Measurements from ENCODE around the gene PRKAA2.

PRKAA2 gene

DNA sequence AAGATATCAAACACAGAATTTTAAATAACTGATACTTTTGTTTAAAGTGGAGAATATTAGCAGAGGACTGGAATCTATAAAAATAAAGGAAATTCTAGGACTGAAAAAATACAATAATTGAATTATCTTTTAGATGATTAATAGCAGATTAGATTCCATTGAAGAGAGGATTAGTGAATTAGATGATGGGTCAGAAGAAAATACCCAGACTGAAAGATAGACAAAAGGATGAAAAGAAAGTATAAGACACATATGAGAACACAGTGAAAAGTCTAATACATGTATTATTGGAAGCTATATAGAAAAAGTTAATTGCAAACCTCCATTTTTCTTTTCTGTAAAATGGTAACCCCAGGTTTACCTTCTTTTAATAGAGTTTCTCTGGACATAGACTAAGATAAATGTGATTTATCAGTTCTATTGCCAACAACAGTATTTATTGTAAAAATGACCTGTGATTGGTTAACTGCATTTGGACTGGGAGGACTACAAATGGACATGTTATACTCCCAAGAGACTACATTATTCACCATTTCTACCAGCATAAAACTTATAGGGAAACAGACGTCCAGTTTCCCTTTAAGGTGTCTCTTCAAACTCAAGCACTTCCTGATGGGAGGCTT is 11.0 kb downstream of the PRKAA2 start:
- TF ChIP-seq SIN3A (IDR thresholded peaks at IDR 0.05; ENCODE audit: borderline replicate concordance, insufficient read depth, low read length) (no peak), TAF1 (IDR thresholded peaks at IDR 0.05; ENCODE audit: borderline replicate concordance, insufficient read depth, low read length) (no peak), FOXP2 (optimal IDR thresholded peaks at IDR 0.05; ENCODE audit: borderline replicate concordance, extremely low read depth, extremely low read length, insufficient read depth) (no peak), POLR2AphosphoS5 (IDR thresholded peaks at IDR 0.05; ENCODE audit: low read depth, low read length) (no peak)
- TF ChIP-seq, protein P1, sequence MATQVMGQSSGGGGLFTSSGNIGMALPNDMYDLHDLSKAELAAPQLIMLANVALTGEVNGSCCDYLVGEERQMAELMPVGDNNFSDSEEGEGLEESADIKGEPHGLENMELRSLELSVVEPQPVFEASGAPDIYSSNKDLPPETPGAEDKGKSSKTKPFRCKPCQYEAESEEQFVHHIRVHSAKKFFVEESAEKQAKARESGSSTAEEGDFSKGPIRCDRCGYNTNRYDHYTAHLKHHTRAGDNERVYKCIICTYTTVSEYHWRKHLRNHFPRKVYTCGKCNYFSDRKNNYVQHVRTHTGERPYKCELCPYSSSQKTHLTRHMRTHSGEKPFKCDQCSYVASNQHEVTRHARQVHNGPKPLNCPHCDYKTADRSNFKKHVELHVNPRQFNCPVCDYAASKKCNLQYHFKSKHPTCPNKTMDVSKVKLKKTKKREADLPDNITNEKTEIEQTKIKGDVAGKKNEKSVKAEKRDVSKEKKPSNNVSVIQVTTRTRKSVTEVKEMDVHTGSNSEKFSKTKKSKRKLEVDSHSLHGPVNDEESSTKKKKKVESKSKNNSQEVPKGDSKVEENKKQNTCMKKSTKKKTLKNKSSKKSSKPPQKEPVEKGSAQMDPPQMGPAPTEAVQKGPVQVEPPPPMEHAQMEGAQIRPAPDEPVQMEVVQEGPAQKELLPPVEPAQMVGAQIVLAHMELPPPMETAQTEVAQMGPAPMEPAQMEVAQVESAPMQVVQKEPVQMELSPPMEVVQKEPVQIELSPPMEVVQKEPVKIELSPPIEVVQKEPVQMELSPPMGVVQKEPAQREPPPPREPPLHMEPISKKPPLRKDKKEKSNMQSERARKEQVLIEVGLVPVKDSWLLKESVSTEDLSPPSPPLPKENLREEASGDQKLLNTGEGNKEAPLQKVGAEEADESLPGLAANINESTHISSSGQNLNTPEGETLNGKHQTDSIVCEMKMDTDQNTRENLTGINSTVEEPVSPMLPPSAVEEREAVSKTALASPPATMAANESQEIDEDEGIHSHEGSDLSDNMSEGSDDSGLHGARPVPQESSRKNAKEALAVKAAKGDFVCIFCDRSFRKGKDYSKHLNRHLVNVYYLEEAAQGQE (IDR thresholded peaks at IDR 0.05; ENCODE audit: insufficient read depth in 1 of 2, low read depth in 2 of 2, low read length in 2 of 2) = no peak

DNA sequence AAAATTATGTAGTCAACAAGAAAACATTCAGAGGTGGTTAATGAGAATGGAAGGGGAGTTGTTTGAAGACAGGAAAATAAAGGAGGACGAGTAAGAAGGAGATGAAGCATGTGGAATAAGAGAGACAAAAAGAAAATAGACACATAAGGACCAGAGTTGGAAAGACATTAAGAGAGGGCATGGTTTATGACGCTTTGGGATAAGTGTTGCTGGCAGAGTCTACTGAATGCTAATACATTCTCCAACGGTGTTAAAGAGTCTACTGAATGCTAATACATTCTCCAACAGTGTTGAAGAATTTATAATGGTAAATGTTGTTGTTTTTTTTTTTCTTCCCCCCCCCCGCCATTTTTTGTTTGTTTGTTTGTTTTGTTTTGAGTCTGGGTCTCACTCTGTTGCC is 13.1 kb downstream of the PRKAA2 start:
- TF ChIP-seq FOXP2 (optimal IDR thresholded peaks at IDR 0.05; ENCODE audit: borderline replicate concordance, extremely low read depth, extremely low read length, insufficient read depth) (no peak), SIN3A (IDR thresholded peaks at IDR 0.05; ENCODE audit: borderline replicate concordance, insufficient read depth, low read length) (no peak), TAF1 (IDR thresholded peaks at IDR 0.05; ENCODE audit: borderline replicate concordance, insufficient read depth, low read length) (no peak), POLR2AphosphoS5 (IDR thresholded peaks at IDR 0.05; ENCODE audit: low read depth, low read length) (no peak)
- TF ChIP-seq, protein P1 (IDR thresholded peaks at IDR 0.05; ENCODE audit: insufficient read depth in 1 of 2, low read depth in 2 of 2, low read length in 2 of 2) = no peak

DNA sequence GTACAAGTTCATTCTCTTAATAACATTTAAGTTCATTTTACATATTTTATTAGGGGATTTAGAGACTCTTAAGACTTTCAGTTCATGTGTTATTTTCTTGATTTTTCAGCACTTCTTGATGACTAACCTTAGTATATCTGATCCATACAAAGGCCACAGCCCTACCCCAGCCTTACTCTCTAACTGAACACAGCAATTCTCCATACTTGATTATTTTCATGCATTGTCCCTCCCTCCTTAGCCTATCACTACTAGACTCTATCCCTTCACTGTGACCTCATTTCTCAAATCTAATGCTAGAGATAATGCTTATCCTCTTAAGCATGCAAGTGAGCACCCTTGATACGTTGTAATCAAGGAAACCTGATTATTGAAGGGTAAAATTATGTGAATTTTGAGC is 15.2 kb downstream of the PRKAA2 start:
- TF ChIP-seq, protein P1 (IDR thresholded peaks at IDR 0.05; ENCODE audit: insufficient read depth in 1 of 2, low read depth in 2 of 2, low read length in 2 of 2) = no peak
- TF ChIP-seq POLR2AphosphoS5 (IDR thresholded peaks at IDR 0.05; ENCODE audit: low read depth, low read length) (no peak), FOXP2 (optimal IDR thresholded peaks at IDR 0.05; ENCODE audit: borderline replicate concordance, extremely low read depth, extremely low read length, insufficient read depth) (no peak), SIN3A (IDR thresholded peaks at IDR 0.05; ENCODE audit: borderline replicate concordance, insufficient read depth, low read length) (no peak), TAF1 (IDR thresholded peaks at IDR 0.05; ENCODE audit: borderline replicate concordance, insufficient read depth, low read length) (no peak)

DNA sequence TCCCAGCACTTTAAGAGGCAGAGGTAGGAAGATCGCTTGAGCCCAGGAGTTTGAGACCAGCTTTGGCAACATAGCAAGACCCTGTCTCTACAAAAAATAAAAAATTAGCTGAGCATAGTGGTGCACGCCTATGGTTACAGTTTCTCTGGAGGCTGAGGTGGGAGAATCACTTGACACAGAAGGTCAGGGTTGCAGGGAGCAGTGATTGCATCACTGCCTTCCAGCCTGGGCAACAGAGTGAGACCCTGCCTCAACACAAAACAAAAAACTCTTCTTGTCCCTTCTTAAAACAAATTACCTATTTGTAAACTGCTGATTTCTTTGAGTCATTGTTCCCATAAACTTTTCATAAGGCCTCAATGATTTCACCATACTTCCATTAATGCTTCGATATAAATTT is 18.7 kb downstream of the PRKAA2 start:
- TF ChIP-seq TAF1 (IDR thresholded peaks at IDR 0.05; ENCODE audit: borderline replicate concordance, insufficient read depth, low read length) = no peak
- TF ChIP-seq FOXP2 (optimal IDR thresholded peaks at IDR 0.05; ENCODE audit: borderline replicate concordance, extremely low read depth, extremely low read length, insufficient read depth) = no peak
- TF ChIP-seq SIN3A (IDR thresholded peaks at IDR 0.05; ENCODE audit: borderline replicate concordance, insufficient read depth, low read length) = no peak
- TF ChIP-seq POLR2AphosphoS5 (IDR thresholded peaks at IDR 0.05; ENCODE audit: low read depth, low read length) = no peak
- TF ChIP-seq, protein P1 (IDR thresholded peaks at IDR 0.05; ENCODE audit: insufficient read depth in 1 of 2, low read depth in 2 of 2, low read length in 2 of 2) = no peak

Data from PFSK-1 (cell line).